Activated naive CD4-positive, alpha-beta T cell treated with anti-CD3 and anti-CD28 coated beads for 36 hours (primary cell): ENCODE data around the gene KAZN. TPM values are rescaled to one million over a fixed set of nuclear protein-coding genes. Genes with fewer than 3 reads are reported as not detected.

Experiments
- CTCF ChIA-PET: fragments of 350-600 bp; sonication (Branson Sonifier 250); formaldehyde crosslinking; loops from one replicate; lab custom pipeline; 2021; ENCODE audit warnings: antibody characterized with exemption; lab: Charles Lee
- DNase-seq: peaks from one replicate; pipeline ENCODE4 v3.0.0-alpha.2; 2020
- H3K27ac Mint-ChIP-seq: one replicate; pipeline ENCODE4 v1.8.0; 2021; ENCODE audit warnings: mild to moderate bottlenecking, mixed read lengths
- H3K27me3 Mint-ChIP-seq: one replicate; pipeline ENCODE4 v1.8.0; 2021; ENCODE audit warnings: low read depth, mixed read lengths
- H3K36me3 Mint-ChIP-seq: one replicate; pipeline ENCODE4 v1.8.0; 2021; ENCODE audit warnings: low read depth, mixed read lengths
- H3K4me1 Mint-ChIP-seq: one replicate; pipeline ENCODE4 v1.8.0; 2021; ENCODE audit warnings: low read depth, mixed read lengths
- H3K4me3 Mint-ChIP-seq: one replicate; pipeline ENCODE4 v1.8.0; 2021; ENCODE audit warnings: mild to moderate bottlenecking, moderate library complexity, mixed read lengths
- H3K9me3 Mint-ChIP-seq: one replicate; pipeline ENCODE4 v1.8.0; 2021; ENCODE audit warnings: mixed read lengths
- intact Hi-C: fragments of 100-400 bp; cut with micrococcal nuclease; formaldehyde crosslinking; loops from one replicate; pipeline ENCODE4 v1.15.1; 2023
- total RNA-seq, 2 experiments: library from RNA; stranded (reverse); gene quantifications; one replicate each; pipeline ENCODE4 v1.2.3, GENCODE V29; 2021

The KAZN gene
- total RNA-seq, 2 experiments from 2014 or later, result 0.55 to 0.59 TPM

- no peak overlapping the region for H3K4me3 Mint-ChIP-seq
- no peaks in the 10 kb centered on the region for H3K36me3 Mint-ChIP-seq
- H3K4me1 Mint-ChIP-seq, result peaks cover 2% of the 10 kb centered on the region
- no peaks in the 10 kb centered on the region for H3K9me3 Mint-ChIP-seq
- H3K27ac Mint-ChIP-seq, result no peak overlapping the region
- intact Hi-C loops, result loop anchor here (5.0 kb wide), 2 partner anchors 39 to 99 kb away; no protein-coding TSS in a partner anchor
- no peak for DNase-seq
- CTCF ChIA-PET, result no interaction called here
- peaks cover 29% of the 10 kb centered on the region for H3K27me3 Mint-ChIP-seq
Measured at GRCh38 chr1:14928412-14928811, 329.9 kb downstream of the KAZN start.

- intact Hi-C loops, result loop anchor here (5.0 kb wide), 2 partner anchors 38 to 98 kb away; no protein-coding TSS in a partner anchor
- H3K4me3 Mint-ChIP-seq, result no peak overlapping the region
- H3K4me1 Mint-ChIP-seq, result peaks cover 2% of the 10 kb centered on the region
- H3K9me3 Mint-ChIP-seq, result no peaks in the 10 kb centered on the region
- no peaks in the 10 kb centered on the region for H3K36me3 Mint-ChIP-seq
- CTCF ChIA-PET, result no interaction called here
- no peak for DNase-seq
- H3K27me3 Mint-ChIP-seq, result peaks cover 26% of the 10 kb centered on the region
- no peak overlapping the region for H3K27ac Mint-ChIP-seq
Measured at GRCh38 chr1:14928886-14929546, 330.5 kb downstream of the KAZN start.

GRCh38 chr1:14929547-14930246 is 331.2 kb downstream of the KAZN start:
- H3K36me3 Mint-ChIP-seq, result no peaks in the 10 kb centered on the region
- H3K4me3 Mint-ChIP-seq, result no peak overlapping the region
- CTCF ChIA-PET, result interaction anchor here (0.6 kb wide), 2 partner anchors 374 to 847 kb away, joined by 3 read pairs; no protein-coding TSS in a partner anchor
- no peaks in the 10 kb centered on the region for H3K9me3 Mint-ChIP-seq
- H3K4me1 Mint-ChIP-seq, result peaks cover 2% of the 10 kb centered on the region
- no peak overlapping the region for H3K27ac Mint-ChIP-seq
- intact Hi-C loops, result loop anchor here (5.0 kb wide), 2 partner anchors 38 to 98 kb away; no protein-coding TSS in a partner anchor
- DNase-seq, result no peak
- peaks cover 26% of the 10 kb centered on the region for H3K27me3 Mint-ChIP-seq

GRCh38 chr1:14930247-14930965 is 331.9 kb downstream of the KAZN start:
- intact Hi-C loops, result no loop called here
- Mint-ChIP-seq H3K9me3 (no peaks in the 10 kb centered on the region), H3K27ac (no peak overlapping the region), H3K27me3 (peaks cover 20% of the 10 kb centered on the region), H3K36me3 (no peaks in the 10 kb centered on the region), H3K4me1 (no peaks in the 10 kb centered on the region), H3K4me3 (no peak overlapping the region)
- CTCF ChIA-PET, result interaction anchor here (0.6 kb wide), 2 partner anchors 374 to 848 kb away, joined by 3 read pairs; no protein-coding TSS in a partner anchor
- DNase-seq, result no peak

- no peaks in the 10 kb centered on the region for H3K36me3 Mint-ChIP-seq
- intact Hi-C loops, result no loop called here
- no peak overlapping the region for H3K4me3 Mint-ChIP-seq
- H3K27ac Mint-ChIP-seq, result no peak overlapping the region
- no peak for DNase-seq
- H3K9me3 Mint-ChIP-seq, result no peaks in the 10 kb centered on the region
- CTCF ChIA-PET, result interaction anchor here (0.8 kb wide), 1 partner anchor 96 kb away, joined by 3 read pairs; no protein-coding TSS in a partner anchor
- H3K4me1 Mint-ChIP-seq, result no peaks in the 10 kb centered on the region
- peaks cover 7% of the 10 kb centered on the region for H3K27me3 Mint-ChIP-seq
Measured at GRCh38 chr1:14932034-14932638, 333.7 kb downstream of the KAZN start.

- no peaks in the 10 kb centered on the region for H3K4me1 Mint-ChIP-seq
- CTCF ChIA-PET, result no interaction called here
- H3K27ac Mint-ChIP-seq, result no peak overlapping the region
- DNase-seq, result no peak
- H3K4me3 Mint-ChIP-seq, result no peak overlapping the region
- no peaks in the 10 kb centered on the region for H3K27me3 Mint-ChIP-seq
- no peaks in the 10 kb centered on the region for H3K9me3 Mint-ChIP-seq
- intact Hi-C loops, result no loop called here
- H3K36me3 Mint-ChIP-seq, result no peaks in the 10 kb centered on the region
Measured at GRCh38 chr1:14934867-14935266, 336.4 kb downstream of the KAZN start.

- CTCF ChIA-PET, result no interaction called here
- no peak overlapping the region for H3K4me3 Mint-ChIP-seq
- H3K9me3 Mint-ChIP-seq, result no peaks in the 10 kb centered on the region
- H3K27me3 Mint-ChIP-seq, result no peaks in the 10 kb centered on the region
- H3K4me1 Mint-ChIP-seq, result no peaks in the 10 kb centered on the region
- H3K27ac Mint-ChIP-seq, result no peak overlapping the region
- intact Hi-C loops, result no loop called here
- H3K36me3 Mint-ChIP-seq, result no peaks in the 10 kb centered on the region
- DNase-seq, result no peak
Measured at GRCh38 chr1:14936815-14937214, 338.3 kb downstream of the KAZN start.

- CTCF ChIA-PET, result no interaction called here
- H3K27me3 Mint-ChIP-seq, result no peaks in the 10 kb centered on the region
- H3K9me3 Mint-ChIP-seq, result no peaks in the 10 kb centered on the region
- H3K27ac Mint-ChIP-seq, result no peak overlapping the region
- H3K4me1 Mint-ChIP-seq, result no peaks in the 10 kb centered on the region
- DNase-seq, result no peak
- intact Hi-C loops, result no loop called here
- no peak overlapping the region for H3K4me3 Mint-ChIP-seq
- no peaks in the 10 kb centered on the region for H3K36me3 Mint-ChIP-seq
Measured at GRCh38 chr1:14937288-14937949, 338.9 kb downstream of the KAZN start.

GRCh38 chr1:14939527-14940284 is 341.2 kb downstream of the KAZN start:
- Mint-ChIP-seq H3K4me1 (no peaks in the 10 kb centered on the region), H3K4me3 (no peak overlapping the region), H3K27me3 (no peaks in the 10 kb centered on the region), H3K36me3 (no peaks in the 10 kb centered on the region), H3K9me3 (no peaks in the 10 kb centered on the region), H3K27ac (no peak overlapping the region)
- CTCF ChIA-PET, result interaction anchor here (0.6 kb wide), 1 partner anchor 143 kb away, joined by 3 read pairs; no protein-coding TSS in a partner anchor
- DNase-seq, result no peak
- intact Hi-C loops, result no loop called here

GRCh38 chr1:14940285-14940870 is 341.9 kb downstream of the KAZN start:
- H3K27ac Mint-ChIP-seq, result no peak overlapping the region
- intact Hi-C loops, result no loop called here
- no peak overlapping the region for H3K4me3 Mint-ChIP-seq
- H3K36me3 Mint-ChIP-seq, result no peaks in the 10 kb centered on the region
- no peaks in the 10 kb centered on the region for H3K4me1 Mint-ChIP-seq
- H3K9me3 Mint-ChIP-seq, result no peaks in the 10 kb centered on the region
- H3K27me3 Mint-ChIP-seq, result no peaks in the 10 kb centered on the region
- CTCF ChIA-PET, result no interaction called here
- DNase-seq, result no peak

GRCh38 chr1:14941864-14942263 is 343.4 kb downstream of the KAZN start:
- Mint-ChIP-seq H3K36me3 (no peaks in the 10 kb centered on the region), H3K4me3 (no peak overlapping the region), H3K4me1 (no peaks in the 10 kb centered on the region), H3K27me3 (peaks cover under 1% of the 10 kb centered on the region), H3K27ac (no peak overlapping the region), H3K9me3 (no peaks in the 10 kb centered on the region)
- DNase-seq, result no peak
- CTCF ChIA-PET, result interaction anchor here (0.6 kb wide), 1 partner anchor 162 kb away, joined by 3 read pairs; no protein-coding TSS in a partner anchor
- intact Hi-C loops, result no loop called here
